COLO668 (cell line): ENCODE measurements around the gene RNF212.

ENCODE experiments used
- DNase-seq: peaks from one replicate; lab custom pipeline; 2025; ENCODE audit not compliant: unreplicated experiment; lab: John Stamatoyannopoulos, UW

RNF212 gene

GRCh38 chr4:1050486-1051213 is 62.7 kb downstream of the RNF212 start:
- DNase-seq, result no peak

GRCh38 chr4:1049591-1049905 is 63.8 kb downstream of the RNF212 start:
- no peak for DNase-seq

DNA sequence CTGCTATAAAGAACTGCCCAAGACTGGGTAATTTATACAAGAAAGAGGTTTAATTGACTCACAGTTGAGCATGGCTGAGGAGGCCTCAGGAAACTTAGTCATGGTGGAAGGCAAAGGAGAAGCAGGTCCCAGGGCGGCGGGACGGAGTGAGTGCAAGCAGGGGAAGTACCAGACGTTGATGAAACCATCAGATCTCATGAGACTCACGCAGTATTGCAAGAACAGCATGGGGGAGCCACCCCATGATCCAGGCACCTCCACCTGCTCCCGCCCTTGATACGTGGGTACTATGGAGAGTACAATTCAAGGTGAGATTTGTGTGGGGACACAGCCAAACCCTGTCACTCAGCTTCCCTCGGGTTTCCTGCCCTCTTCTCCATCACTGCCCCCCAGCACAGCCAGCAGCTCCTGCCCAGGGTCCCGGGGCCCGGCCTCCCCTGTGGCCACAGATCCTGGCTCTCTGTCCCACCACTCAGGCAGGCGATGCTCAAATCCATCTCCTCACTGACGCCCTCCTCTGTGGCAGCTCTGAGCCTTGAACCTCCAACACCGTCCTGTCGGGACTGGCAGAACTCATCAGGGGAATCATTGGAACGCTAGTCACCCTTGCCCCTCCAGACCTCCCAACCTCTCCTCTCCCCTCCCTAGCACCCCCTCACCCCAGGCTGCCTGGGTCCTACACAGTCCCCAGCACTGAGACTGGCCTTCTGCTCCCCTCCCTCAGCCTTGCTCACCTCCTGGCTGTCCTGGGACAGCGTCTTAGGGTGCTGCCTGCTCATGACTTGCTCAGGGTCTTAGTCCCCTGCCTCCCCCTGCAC is 64.4 kb downstream of the RNF212 start:
- no peak for DNase-seq

- peak; percentile 24 for DNase-seq
Observed at GRCh38 chr4:1047976-1048772, 65.2 kb downstream of the RNF212 start.

- no peak for DNase-seq
Observed at GRCh38 chr4:1047106-1047975, 66.0 kb downstream of the RNF212 start.

- peak; percentile 78 for DNase-seq
Observed at GRCh38 chr4:1046581-1047011, 66.8 kb downstream of the RNF212 start.

- no peak for DNase-seq
Observed at GRCh38 chr4:1045595-1046201, 67.7 kb downstream of the RNF212 start.

DNA sequence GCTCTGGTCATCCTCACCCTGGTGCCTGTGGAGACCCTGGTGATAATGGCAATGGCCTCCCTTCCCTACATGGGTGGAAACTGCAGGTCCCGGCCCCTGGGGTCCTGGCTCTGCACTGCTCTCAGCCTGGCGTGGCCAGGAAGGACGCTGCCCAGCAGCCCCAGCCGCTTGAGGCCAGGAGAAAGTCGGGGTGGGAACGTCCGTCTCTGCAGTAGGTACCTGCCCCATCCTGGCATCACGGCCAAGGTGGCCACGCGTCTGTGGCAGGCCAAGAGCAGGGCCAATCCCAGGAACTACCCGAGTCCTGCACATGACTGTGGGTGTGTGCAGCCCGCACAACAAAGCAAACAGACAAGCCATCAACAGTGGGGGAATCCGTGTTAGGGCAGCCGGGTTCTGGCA is 68.2 kb downstream of the RNF212 start:
- DNase-seq, result no peak

GRCh38 chr4:1044469-1045192 is 68.7 kb downstream of the RNF212 start:
- no peak for DNase-seq

DNA sequence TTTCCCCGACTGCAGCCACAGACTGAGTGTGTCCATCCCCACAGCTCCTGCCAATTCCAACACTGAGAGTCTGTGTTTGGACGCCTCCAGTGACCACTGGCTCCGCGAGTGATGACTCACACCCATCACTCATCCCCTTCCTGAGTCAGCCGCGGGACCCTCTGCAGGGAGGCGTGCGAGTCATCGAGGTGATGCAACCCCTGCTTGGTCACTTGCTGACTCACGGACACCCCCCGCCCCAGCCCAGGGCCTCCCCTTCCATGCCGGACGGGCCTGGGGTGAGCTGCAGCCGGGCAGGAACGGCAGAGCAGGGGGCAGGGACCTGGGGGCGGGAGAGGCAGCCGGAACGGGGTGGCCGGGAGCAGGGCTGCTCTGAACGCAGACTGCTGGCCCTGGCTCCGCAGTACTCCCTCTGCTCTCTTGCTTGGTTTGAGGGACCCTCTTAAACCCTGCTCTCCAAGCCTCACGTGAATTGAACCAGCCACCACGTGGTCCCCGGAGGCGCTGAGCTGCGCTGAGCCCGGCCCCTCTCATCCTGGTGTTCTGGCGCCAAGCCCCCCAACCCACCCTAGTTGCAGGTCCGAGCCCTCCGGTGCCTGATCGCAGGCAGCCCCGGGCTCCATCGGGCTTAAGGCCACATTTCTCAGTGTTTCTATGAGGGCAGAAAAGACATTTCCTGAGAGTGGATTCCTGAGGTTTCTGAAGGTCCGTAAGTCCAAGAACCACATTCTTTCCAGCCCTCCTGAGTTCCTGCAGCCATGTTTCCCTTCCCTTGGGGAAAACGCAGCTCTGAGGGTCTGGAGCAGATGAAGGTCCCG is 69.5 kb downstream of the RNF212 start:
- DNase-seq, result peak; percentile 36

- DNase-seq, result no peak
Observed at GRCh38 chr4:1043162-1043561, 70.2 kb downstream of the RNF212 start.

GRCh38 chr4:1042352-1043055 is 70.9 kb downstream of the RNF212 start:
- DNase-seq, result no peak

DNA sequence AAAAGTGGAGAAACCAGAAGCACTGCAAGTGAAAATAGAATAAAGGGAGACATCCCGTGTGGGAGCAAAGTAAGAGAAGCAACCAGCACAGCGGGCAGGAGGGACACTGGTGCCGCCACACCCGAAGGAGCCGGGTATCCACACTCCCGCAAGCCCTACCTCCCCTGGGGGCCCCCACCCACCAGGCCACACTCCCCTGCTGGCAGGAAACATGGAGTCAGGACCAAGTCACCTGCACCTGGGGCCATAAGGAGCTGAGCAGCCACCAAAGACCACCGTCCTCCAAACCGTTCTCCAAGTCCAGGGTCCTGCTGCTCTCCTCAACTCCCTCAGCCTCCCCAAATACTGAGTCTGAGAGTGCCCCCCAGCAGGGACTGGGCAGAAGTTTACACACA is 71.4 kb downstream of the RNF212 start:
- DNase-seq, result no peak

GRCh38 chr4:1041147-1041935 is 72.0 kb downstream of the RNF212 start:
- DNase-seq, result no peak

GRCh38 chr4:1040344-1041146 is 72.8 kb downstream of the RNF212 start:
- DNase-seq, result no peak

- DNase-seq, result no peak
Observed at GRCh38 chr4:1039493-1040343, 73.6 kb downstream of the RNF212 start.
